HG03571 (cell line): ENCODE data around the gene SLC25A6.
"Not testable (repeated sequence)": the region's sequence is repeated elsewhere in the genome, so short reads cannot be mapped to it uniquely, and the experiment has no call there.

Experiments used
- ATAC-seq: cut with Tn5 transposase; IDR thresholded peaks from one replicate; pipeline ENCODE4 v1.9.1; 2021; ENCODE audit not compliant: unreplicated experiment

SLC25A6 gene

DNA sequence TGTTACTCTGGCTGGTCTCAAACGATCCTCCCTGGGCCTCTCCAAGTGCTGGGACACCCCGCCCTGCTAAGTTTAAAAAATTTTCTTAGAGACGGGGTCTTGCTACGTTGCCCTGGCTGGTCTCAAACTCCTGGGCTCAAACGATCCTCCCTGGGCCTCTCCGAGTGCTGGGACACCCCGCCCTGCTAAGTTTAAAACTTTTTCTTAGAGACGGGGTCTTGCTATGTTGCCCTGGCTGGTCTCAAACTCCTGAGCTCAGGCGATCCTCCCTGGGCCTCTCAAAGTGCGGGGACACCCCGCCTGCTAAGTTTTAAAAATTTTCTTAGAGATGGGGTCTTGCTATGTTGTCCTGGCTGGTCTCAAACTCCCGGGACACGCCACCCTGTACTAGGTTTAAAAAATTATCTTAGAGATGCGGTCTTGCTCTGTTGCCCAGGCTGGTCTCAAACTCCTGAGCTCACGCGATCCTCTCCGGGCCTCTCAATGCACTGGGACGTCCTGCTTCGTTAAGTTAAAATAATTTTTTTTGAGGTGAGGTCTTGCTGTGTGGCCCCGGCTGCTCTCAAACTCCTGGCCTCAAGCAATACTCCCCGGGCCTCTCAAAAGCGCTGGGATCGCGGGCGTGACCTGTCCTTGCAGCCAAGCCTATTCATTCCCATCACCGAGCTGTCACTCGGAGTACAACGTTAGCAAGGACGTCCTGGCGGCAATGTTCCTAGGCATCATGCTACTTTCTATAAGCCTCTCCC lies 1.1 kb downstream of the SLC25A6 start:
- no peak for ATAC-seq

DNA sequence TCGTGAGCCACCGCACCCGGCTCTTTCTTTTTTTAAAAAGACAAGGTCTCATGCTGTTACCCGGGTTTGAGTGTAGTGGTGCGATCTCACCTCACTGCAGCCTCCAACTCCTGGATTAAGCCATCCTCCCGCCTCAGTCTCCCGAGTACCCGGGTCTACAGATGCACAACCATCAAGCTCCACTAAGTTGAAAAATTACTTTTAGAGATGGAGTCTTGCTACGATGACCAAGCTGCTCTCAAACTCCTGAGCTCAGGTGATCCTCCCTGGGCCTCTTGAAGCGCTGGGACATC lies 2.0 kb downstream of the SLC25A6 start:
- no peak for ATAC-seq

DNA sequence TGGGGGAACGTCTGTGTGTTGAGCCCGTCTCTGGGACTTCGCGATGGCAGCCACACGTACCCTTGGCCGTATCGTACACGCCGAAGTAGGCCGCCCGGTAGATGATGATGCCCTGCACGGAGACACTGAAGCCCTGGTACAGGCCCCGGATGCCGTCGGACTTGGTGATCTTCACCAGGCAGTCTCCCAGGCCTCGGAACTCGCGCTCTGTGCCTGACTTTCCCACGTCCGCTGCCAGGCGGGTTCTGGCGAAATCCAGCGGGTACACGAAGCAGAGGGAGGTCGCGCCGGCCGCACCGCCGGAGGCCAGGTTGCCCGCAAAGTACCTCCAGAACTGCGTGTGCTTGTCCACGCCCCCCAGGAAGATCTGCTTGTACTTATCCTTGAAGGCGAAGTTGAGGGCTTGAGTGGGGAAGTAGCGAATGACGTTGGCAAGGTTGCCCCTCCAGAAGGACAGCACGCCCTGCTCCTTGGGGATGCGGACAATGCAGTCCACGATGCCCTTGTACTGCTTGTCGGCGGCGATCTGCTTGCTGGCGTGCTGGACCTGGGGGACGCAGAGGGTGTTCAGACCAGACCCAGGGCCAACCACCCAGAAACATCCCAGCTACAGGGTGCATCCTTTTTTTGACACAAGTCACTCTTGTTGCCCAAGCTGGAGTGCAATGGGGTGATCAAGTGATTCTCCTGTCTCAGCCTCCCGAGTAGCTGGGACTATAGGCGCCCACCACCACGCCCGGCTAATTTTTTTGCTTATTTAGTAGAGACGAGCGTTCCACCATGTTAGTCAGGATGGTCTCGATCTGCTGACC lies 2.5 kb downstream of the SLC25A6 start:
- ATAC-seq: no peak

DNA sequence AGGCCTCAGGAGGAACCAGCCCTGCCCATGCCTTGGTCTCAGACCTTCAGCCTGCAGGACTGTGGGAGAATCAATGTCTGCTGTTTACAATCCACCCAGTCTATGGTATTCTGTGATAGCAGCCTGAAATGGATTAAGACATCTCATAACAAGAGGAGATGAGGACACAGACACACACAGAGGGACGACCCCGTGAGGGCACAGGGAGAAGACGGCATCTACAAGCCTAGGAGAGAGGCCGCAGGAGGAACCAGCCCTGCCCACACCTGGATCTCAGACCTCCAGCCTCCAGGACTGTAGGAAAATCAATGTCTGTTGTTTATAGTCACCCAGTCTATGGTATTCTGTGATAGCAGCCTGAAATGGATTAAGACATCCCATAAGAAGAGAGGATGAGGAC lies 3.3 kb downstream of the SLC25A6 start:
- no peak for ATAC-seq

DNA sequence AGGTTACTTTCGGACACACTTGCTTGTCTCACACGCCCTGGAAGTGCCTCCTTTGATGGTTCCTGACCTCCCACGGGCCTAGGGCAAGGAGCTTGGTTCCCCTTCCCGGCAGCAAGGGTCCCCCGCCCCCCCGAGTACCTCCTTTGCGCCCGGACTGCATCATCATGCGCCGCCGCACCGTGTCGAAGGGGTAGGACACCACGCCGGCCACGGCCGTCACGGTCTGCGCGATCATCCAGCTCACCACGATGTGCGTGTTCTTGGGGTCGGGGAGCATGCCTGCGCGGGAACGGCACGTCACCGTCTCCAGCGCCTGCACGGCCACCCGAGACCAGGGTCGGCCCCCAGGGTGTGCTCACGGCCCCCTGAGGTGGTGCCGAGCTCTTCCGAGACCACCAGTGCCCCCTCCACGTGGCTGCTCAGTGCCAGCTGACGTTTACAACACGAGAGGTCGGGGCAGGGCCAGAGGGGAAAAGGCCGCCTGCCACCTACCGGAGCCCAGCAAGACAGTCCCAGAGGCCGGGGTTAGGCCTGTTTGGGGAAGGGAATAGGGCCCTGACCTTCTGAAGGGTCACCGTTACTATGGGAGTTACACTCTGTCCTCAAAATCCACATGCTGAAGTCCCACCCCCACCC lies 4.7 kb downstream of the SLC25A6 start:
- ATAC-seq: no peak

DNA sequence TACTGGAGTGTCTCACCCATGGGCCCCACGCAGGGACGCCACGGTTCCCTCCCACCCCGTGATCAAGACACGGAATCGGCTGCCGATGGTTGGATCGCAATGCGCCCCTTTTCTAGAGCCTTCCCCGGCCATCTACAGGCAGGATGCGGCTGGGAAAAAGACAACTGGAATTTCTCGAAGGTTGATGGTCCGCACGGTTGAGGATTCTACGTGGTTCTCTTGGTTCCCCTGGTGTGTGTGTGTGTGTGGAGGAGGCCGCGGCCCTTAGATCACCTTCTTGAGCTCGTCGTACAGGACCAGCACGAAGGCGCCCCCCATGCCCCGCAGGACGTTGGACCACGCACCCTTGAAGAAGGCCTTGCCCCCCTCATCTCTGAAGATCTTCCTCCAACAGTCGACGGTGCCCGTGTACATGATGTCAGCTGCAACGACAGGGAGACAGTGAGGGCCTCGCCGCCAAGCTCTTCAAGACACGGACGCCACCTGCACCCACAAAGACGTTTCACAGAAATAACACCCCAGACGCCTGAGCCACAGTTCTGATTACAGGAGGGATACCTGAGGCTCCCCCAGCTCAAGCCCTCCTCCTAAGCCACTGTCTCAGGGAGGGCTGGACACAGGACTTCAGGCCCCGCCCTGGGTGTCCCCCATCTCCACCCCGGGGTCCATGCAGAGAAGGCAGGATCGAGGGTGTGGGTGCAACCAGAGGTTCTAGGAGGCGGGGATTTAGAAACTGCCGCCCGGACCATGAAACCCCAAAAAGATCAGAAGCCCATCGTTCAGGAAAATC lies 5.4 kb downstream of the SLC25A6 start:
- ATAC-seq: no peak

DNA sequence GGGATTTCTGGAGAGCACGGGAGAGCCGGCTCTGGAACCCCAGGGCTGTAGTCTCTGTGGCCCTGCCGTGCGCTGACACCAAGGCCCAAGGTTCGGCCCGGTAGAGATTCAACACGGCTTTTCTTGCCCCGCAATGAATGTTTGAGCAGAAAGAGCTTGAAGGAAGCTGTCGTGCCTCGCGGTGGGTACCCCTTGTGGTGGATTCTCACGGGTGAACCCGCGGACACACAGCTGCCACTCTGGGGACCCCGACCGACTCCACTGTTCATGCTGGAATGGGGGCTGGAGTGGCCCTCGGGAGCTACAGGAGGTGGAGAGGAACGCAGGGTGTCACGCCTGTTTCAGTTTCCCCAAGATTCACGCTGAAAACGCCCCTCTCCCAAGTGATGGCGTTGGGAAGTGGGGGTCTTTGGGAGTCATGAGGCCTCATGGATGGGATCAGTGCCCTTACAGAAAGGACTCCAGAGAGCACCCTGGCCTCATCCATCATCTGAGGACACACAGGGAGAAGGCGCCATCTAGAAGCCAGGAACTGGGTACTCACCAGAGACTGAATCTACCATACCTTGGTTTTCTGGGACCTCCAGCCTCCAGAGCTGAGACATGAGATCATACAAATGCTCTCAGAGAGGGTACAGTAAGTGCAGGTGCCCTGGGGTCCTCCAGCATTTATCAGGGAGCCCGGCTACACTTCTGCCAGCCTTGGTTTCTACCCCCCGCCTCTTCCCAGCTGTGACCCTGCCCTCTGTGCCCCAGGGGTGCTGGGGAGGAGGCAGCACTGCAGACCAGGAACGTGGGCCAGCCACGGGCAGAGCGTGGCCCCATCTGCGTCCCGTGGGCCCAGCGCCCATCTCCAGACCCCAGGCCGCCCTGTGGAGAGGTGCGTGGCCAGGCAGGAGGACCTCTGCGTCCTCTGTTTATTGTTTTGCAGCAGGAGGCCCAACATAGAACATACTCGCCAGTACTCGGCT lies 6.4 kb downstream of the SLC25A6 start:
- no peak for ATAC-seq

DNA sequence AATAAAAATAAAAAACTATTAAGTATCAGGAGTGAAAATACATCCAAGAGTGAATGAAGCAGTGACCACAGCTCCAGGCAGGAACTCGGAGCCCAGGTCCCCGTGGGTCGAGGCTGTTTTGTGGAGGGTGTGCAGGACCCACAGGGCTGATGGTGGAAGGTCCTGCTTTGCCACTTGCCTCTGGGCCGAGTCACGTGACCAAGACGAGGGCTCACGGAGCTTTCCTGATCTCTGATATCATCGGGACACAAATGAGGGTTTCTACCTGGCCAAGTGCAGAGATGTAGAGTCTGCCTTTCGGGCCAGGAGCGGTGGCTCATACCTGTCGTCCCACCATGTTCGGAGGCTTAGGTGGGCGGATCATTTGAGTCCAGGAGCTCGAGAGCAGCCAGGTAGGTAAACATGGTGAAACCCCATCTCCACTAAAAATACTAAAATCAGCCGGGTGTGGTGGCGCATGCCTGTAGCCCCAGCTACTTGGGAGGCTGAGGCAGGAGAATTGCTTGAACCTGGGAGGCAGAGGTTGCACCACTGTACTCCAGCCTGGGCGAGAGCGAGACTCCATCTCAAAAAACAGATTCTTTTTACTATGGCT lies 7.2 kb downstream of the SLC25A6 start:
- no peak for ATAC-seq

DNA sequence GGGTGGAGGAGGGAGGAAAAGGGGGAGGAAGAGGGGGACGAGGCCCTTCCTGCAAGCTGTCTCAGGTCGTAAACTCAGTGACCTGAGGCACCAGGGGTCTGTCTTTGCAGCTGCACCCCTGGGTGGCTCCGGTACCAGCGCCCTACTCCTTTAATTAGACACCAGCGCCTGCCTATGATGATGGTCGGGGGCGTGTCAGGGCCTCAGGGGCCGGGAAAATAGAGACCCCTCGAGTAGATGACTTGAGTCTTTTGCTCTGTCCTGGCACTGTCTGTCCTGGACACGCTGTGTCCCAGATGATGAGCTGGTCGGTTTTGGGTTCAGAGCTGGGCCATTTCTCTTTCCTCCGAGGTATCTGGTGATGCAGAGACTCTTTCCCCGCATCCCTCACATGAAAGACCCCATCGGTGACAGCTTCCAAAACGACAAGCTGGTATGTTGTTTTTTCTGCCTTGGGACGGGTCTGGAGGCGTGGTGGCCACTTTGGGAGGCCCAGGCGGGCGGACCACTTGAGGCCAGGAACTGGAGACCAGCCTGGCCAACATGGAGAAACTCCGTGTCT lies 11.2 kb downstream of the SLC25A6 start:
- no peak for ATAC-seq

DNA sequence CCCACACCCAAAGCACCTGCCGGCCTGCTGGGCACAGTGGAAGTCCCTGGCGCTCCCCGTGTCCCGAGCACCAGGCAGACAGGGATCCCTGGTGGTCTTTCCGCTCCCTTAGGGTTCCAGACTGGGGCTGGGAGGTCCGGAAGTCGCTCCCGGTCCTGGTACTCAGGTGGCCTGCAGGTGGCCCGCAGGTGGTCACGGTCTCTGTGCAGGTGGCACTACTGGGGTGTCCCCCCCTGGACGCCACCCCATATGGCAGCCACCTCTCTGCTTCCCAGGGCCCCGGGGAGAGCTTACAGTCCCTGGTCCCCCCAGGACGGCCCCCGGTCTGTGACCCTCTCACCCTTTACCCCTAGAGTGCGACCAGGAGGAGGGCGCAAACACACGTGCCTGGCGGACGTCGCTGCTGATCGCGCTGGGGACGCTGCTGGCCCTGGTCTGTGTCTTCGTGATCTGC lies 13.6 kb downstream of the SLC25A6 start:
- ATAC-seq: no peak

DNA sequence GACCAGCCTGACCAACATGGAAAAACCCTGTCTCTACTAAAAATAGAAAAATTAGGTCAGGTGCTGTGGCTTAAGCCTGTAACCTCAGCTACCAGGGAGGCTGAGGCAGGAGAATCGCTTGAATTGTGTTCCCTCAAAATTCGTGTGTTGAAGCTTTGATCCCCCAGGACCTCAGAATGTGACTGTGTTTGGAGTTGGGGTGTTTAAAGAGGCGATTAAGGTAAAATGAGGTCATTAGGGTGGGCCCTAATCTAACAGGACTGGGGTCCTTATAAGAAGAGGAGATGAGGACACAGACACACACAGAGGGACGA lies 23.6 kb downstream of the SLC25A6 start:
- no peak for ATAC-seq

DNA sequence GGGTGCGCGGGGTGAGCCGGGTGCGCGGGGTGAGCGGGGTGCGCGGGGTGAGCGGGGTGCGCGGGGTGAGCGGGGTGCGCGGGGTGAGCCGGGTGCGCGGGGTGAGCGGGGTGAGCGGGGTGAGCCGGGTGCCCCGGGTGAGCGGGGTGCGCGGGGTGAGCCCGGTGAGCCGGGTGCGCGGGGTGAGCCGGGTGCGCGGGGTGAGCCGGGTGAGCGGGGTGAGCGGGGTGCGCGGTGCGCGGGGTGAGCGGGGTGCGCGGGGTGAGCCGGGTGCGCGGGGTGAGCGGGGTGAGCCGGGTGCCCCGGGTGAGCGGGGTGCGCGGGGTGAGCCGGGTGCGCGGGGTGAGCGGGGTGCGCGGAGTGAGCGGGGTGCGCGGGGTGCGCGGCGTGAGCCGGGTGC lies 25.6 kb downstream of the SLC25A6 start:
- not testable (repeated sequence) for ATAC-seq

DNA sequence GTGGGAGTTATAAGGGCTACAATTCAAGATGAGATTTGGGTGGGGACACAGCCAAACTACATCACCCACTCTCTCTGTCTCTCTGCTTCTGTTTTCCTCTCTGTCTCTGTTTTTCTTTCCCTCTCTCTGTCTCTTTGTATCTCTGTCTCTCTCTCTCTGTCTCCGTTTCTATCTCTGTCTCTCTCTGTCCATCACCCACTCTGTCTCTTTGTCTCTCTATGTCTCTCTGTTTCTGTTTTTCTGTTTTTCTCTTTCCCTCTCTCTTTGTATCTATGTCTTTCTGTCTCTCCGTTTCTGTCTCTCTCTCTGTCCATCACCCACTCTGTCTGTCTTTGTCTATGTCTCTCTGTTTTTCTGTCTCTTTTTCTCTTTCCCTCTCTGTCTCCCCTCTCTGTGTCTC lies 30.0 kb downstream of the SLC25A6 start:
- no peak for ATAC-seq

DNA sequence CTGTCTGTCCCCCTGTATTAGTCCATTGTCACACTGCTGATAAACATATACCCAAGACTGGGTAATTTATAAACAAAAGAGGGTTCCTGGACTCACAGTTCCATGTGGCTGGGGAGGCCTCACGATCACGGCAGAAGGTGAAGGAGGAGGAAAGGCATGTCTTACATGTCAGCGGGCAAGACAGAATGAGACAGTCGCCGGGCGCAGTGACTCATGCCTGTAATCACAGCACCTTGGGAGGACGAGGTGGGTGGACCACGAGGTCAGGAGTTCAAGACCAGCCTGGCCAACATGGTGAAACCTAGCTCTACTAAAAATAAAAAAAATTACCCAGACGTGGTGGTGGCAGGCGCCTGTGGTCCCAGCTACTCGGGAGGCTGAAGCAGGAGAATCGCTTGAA lies 30.6 kb downstream of the SLC25A6 start:
- no peak for ATAC-seq

DNA sequence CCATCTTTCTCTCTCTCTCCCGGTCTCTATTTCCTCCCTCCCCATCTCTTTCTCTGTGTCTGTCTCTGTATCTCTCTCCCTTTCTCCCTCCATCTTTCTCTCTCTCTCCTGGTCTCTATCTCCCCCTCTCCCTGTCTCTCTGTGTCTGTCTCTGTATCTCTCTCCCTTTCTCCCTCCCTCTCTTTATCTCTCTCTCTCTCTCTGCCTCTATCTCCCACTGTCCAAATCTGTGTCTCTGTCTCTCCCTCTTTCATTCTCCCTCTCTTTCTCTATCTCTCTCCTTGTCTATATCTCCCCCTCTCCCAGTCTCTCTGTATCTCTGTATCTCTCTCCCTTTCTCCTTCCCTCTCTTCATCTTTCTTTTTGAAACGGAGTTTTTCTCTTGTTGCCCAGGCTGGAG lies 31.7 kb downstream of the SLC25A6 start:
- ATAC-seq: no peak

DNA sequence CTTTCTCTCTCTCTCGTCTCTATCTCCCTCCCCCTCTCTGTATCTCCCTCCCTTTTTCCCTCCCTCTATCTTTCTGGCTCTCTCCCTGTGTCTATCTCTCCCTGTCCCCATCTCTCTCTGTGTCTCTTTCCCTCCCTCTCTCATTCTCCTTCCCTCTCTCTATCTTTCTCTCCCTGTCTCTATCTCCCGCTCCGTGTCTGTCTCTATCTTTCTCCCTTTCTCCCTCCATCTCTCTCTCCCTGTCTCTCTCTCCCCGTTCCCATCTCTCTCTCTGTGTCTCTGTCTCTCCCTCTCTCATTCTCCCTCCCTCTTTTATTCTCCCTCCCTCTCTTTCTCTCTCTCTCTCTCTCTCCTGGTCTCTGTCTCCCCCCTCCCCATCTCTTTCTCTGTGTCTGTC lies 32.4 kb downstream of the SLC25A6 start:
- no peak for ATAC-seq

DNA sequence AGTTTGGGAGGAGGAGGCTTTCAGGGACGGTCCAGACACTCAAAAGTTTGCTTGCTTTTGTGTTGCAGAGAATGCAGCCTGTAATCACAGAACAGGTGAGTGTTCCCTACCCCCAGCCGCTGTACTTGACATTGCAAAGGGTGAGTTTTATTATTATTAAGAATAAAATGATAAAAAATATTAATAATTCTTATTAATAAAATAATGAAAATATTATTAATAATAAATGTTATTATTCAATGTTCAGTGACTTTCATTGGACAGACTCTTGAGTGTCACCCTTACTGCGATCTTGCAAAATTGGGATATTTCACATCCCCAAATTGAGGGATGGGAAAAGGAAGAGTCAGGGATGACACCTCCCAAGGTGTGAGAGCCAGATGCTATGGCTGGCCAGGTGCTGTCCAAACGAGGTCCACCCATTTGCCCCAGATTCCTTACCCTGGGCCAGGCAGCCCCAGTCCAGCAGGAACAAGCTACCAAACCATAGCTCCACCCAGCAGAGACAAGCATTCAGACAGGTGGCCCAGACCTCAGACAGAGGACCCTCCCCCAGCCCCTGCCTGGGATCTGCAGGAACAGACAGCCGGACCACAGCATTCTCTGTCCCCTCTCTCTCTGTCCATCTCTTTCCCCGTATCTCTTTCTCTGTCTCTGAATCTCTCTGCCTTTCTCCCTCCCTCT lies 33.0 kb downstream of the SLC25A6 start:
- no peak for ATAC-seq

DNA sequence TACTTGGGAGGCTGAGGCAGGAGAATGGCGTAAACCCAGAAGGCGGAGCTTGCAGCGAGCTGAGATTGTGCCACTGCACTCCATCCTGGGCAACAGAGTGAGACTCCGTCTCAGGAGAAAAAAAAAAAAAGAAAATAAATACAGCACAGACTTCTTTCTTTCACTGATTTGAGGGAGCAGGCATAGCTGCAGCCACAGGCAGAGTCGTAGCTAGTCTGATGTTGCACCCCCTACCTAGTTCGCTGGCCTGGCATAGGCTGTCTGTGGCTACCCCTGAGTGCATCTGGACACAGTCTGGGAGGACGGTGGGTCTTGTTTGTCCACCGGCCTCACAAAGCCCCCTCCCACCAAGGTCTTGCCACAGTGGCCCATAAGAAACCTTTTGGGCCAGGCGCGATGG lies 33.9 kb downstream of the SLC25A6 start:
- ATAC-seq: no peak
